ENCODE data around the gene SLC9A4. TPM values are rescaled to one million over a fixed set of nuclear protein-coding genes. Genes with fewer than 3 reads are reported as not detected.

The SLC9A4 gene
- total and polyA plus RNA-seq, 9 of the 15 experiments (the other 6 are each of a cell fraction or from before 2014, with no cell fraction given), result 0.04 to 0.15 (median 0.04) TPM; not detected in 5

DNA sequence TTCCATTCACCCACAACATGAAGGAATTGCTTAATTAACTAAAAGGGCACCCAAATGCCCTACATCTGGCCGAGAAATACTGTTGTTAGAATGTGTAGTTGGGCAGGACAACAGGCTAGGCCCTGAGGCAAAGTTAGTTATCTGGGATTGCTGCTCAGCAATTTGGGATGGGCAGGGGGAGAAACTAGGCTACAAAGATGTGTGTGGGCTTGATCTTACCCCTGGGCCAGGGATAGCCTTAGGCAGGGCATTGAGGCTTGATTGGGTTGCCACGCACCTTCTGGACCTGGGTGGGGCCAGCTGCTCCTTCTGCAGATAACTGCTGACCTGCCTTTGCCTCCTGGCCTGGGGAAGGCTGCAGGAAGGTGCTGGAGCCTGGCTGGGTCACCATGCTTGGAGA, 40.6 kb upstream of the SLC9A4 start (continued):
- TF ChIP-seq, protein P1, sequence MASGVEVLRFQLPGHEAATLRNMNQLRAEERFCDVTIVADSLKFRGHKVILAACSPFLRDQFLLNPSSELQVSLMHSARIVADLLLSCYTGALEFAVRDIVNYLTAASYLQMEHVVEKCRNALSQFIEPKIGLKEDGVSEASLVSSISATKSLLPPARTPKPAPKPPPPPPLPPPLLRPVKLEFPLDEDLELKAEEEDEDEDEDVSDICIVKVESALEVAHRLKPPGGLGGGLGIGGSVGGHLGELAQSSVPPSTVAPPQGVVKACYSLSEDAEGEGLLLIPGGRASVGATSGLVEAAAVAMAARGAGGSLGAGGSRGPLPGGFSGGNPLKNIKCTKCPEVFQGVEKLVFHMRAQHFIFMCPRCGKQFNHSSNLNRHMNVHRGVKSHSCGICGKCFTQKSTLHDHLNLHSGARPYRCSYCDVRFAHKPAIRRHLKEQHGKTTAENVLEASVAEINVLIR (CRISPR knock-in tag; IDR thresholded peaks at IDR 0.05), result no peak
- TF ChIP-seq ZFX (CRISPR knock-in tag; IDR thresholded peaks at IDR 0.05), result no peak
- TF ChIP-seq ETV5 (CRISPR knock-in tag; IDR thresholded peaks at IDR 0.05; ENCODE audit: low read depth), result no peak
- TF ChIP-seq RB1 (IDR thresholded peaks at IDR 0.05; ENCODE audit: low read depth), result no peak
- TF ChIP-seq MIER1 (IDR thresholded peaks at IDR 0.05; ENCODE audit: low read depth), result no peak
- TF ChIP-seq SLC30A9 (CRISPR knock-in tag; IDR thresholded peaks at IDR 0.05), result no peak
- no peak for TF ChIP-seq MAFF (IDR thresholded peaks at IDR 0.05; ENCODE audit: low read length)

DNA sequence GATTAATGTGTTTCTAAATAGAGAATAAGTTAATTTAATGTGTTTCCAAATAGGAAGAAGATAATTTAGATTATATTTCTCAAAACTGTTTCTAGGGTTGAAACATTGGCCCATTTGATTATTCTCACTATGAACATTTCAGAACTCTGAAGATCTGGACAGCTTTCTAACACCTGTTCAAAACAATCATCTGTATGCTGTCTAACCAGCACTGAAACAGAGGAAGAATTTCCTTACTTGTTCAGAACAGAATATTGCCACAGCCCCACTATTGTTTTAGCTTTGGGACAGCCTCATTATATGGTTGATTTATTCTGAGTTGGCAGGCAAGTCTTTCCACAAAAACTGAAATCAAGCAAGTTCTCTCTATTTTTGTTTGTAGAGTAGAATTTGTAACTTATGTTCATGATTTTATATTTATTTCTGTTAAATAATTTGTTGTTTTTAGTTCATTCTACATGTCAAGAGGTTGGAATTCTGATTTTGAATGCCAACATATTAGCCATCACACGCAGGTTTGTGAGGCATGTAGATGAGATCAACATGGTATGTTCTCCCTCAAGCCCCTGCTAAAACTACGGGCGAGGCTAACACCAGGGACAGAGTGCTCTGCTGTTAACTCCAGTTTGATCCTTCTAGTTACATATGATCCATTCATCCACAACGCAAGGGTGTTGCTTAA, 38.9 kb upstream of the SLC9A4 start:
- WGBS (ENCODE audit: insufficient coverage, low coverage, missing lambda C conversion rate), result 63% methylated on average over 4 of the region's 4 CpGs
- intact Hi-C loops (cut with micrococcal nuclease), result no loop called here
- TF ChIP-seq, protein P2, sequence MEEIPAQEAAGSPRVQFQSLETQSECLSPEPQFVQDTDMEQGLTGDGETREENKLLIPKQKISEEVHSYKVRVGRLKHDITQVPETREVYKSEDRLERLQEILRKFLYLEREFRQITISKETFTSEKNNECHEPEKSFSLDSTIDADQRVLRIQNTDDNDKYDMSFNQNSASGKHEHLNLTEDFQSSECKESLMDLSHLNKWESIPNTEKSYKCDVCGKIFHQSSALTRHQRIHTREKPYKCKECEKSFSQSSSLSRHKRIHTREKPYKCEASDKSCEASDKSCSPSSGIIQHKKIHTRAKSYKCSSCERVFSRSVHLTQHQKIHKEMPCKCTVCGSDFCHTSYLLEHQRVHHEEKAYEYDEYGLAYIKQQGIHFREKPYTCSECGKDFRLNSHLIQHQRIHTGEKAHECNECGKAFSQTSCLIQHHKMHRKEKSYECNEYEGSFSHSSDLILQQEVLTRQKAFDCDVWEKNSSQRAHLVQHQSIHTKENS (CRISPR knock-in tag; IDR thresholded peaks at IDR 0.05), result no peak
- no peak for TF ChIP-seq ZC3H11A (IDR thresholded peaks at IDR 0.05; ENCODE audit: low read depth, low read length)
- TF ChIP-seq, protein P3, sequence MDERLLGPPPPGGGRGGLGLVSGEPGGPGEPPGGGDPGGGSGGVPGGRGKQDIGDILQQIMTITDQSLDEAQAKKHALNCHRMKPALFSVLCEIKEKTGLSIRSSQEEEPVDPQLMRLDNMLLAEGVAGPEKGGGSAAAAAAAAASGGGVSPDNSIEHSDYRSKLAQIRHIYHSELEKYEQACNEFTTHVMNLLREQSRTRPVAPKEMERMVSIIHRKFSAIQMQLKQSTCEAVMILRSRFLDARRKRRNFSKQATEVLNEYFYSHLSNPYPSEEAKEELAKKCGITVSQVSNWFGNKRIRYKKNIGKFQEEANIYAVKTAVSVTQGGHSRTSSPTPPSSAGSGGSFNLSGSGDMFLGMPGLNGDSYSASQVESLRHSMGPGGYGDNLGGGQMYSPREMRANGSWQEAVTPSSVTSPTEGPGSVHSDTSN (CRISPR knock-in tag; IDR thresholded peaks at IDR 0.05; ENCODE audit: low read depth), result no peak
- TF ChIP-seq, protein P3 (tag; conservative IDR thresholded peaks at IDR 0.05; ENCODE audit: low read depth), result no peak
- no peak for TF ChIP-seq EHMT2 (IDR thresholded peaks at IDR 0.05)
- TF ChIP-seq, protein P4, sequence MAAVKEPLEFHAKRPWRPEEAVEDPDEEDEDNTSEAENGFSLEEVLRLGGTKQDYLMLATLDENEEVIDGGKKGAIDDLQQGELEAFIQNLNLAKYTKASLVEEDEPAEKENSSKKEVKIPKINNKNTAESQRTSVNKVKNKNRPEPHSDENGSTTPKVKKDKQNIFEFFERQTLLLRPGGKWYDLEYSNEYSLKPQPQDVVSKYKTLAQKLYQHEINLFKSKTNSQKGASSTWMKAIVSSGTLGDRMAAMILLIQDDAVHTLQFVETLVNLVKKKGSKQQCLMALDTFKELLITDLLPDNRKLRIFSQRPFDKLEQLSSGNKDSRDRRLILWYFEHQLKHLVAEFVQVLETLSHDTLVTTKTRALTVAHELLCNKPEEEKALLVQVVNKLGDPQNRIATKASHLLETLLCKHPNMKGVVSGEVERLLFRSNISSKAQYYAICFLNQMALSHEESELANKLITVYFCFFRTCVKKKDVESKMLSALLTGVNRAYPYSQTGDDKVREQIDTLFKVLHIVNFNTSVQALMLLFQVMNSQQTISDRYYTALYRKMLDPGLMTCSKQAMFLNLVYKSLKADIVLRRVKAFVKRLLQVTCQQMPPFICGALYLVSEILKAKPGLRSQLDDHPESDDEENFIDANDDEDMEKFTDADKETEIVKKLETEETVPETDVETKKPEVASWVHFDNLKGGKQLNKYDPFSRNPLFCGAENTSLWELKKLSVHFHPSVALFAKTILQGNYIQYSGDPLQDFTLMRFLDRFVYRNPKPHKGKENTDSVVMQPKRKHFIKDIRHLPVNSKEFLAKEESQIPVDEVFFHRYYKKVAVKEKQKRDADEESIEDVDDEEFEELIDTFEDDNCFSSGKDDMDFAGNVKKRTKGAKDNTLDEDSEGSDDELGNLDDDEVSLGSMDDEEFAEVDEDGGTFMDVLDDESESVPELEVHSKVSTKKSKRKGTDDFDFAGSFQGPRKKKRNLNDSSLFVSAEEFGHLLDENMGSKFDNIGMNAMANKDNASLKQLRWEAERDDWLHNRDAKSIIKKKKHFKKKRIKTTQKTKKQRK (IDR thresholded peaks at IDR 0.05; ENCODE audit: borderline replicate concordance, low read depth, low read length), result no peak

More for the DNA sequence above, 38.9 kb upstream of the SLC9A4 start:
- H3K79me2 ChIP-seq (ENCODE audit: control insufficient read depth, insufficient read depth, low read length), result no peaks in the 10 kb centered on the region
- H3K4me2 ChIP-seq (ENCODE audit: insufficient read depth, low read length), result no peak overlapping the region
- DNase-seq (ENCODE audit: extremely low read depth in 1 of 4, low spot score in 3 of 4), result no peak
- in situ Hi-C loops (cut with MboI), result no loop called here
- no TSS peak for BruUV-seq (replicated peaks)
- peaks cover 10 to 16% of the 10 kb centered on the region in 2 experiments; a peak in 4 of 5 replicates for H3K4me1 ChIP-seq (replicated peaks in 1 of 2; ENCODE audit: control insufficient read depth in 2 of 2, insufficient read depth in 2 of 2, low read length in 2 of 2)
- H3K36me3 ChIP-seq (ENCODE audit: control insufficient read depth, insufficient read depth, low read length), result no peaks in the 10 kb centered on the region
- H3K9ac ChIP-seq (ENCODE audit: insufficient read depth in 1 of 2, low read depth in 2 of 2, low read length in 2 of 2), result no peak overlapping the region
- H3K27ac ChIP-seq (ENCODE audit: extremely low read depth, low read depth, low read length), result no peak overlapping the region
- no peaks in the 10 kb centered on the region for H3K9me3 ChIP-seq (replicated peaks; ENCODE audit: control insufficient read depth, insufficient read depth, low read depth, low read length)
- no peak for ATAC-seq
- H4K20me1 ChIP-seq (replicated peaks; ENCODE audit: control insufficient read depth, insufficient read depth, low read length), result no peaks in the 10 kb centered on the region
- ChIA-PET POLR2A (interaction anchor here (1.4 kb wide), 1 partner anchor 9 kb away, joined by 4 read pairs; no protein-coding TSS in a partner anchor), CTCF (ENCODE audit: low intra/inter-chr PET ratio) (no interaction called here)
- H3K4me3 ChIP-seq, result no peak overlapping the region
- no peaks in the 10 kb centered on the region for H3K9me1 ChIP-seq (ENCODE audit: control insufficient read depth, insufficient read depth, low read length)
- no peak for FAIRE-seq
- H2AFZ ChIP-seq (ENCODE audit: low read depth, low read length), result no peak overlapping the region
- no peaks in the 10 kb centered on the region for H3K27me3 ChIP-seq (ENCODE audit: control insufficient read depth in 2 of 2, insufficient read depth in 2 of 2, low read length in 2 of 2)

Measured in K562 (cell line).